MV-4-11 (cell line): ENCODE results near the gene FHOD3.

Experiments
- DNase-seq: peaks from one replicate; lab custom pipeline; 2025; lab: John Stamatoyannopoulos, UW

The FHOD3 gene

DNA sequence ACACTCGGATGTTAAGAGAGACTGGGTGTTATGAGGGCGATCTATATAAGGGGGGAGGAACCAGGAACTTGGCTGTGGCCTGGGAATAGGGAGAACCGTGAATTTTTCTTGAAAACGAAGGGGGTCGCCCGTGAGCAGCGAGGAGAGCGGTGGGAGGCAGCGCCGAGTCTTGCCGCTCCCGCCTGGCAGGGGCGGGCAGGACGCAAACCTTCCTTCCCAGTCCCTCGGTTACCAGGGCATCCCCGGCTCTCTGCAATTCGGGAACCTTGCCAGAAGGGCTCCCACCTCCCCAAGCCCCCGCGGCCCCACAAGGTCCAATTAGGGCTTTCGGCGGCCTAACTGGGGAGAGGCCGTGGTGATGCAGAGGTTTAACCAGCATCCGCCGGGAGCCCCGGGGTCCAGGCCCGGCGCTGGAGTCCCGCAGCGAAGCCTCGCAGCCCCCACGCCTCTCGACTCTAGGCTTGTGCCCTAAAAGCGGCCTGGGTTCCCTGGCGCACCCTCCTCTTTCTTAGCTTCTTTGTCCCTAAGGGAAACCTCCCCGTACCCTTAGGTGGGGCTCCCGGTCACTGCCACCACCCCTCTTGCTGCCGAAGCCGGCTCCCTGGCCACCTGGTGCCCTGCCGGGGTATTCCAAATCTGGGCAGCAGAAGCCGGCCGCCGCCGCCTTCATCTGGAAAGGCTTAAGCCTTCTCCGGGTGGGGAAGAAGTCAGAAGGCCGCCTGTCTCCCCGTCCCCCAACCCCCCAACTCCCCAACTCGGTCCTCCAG lies 680 bp upstream of the FHOD3 start:
- no peak for DNase-seq

DNA sequence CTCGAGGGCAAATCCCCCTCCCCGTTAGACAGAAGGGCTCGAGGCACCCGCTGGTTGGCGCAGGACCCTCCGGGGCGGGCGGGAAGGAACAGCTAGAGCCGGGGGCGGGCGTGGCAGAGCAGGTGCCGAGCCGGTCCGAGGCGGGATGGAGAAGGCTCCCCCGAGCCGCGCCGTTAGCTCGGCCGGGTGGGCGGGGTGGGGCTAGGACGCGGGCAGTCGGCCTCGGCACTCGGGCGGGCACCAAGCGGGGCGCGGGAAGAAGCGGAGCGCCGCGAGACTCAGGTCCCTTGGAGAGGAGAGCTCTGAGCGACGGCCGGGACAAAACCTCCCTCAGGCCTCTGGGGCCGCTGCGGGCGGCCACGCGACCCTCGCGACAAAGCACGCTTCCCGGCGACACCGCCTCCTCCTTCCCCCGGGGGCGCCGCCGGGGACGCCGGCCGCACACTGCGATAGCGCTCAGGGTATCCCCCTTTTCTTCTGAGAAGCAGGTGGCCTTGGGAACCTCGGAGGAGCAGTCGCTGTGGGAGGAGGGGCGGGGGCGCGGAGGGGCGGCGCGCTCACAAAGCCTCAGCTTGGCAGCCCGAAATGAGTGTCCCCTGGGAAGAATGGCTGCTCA lies 721 bp downstream of the FHOD3 start:
- DNase-seq: no peak

- no peak for DNase-seq
Observed at GRCh38 chr18:36299015-36299414, 1.5 kb downstream of the FHOD3 start.

GRCh38 chr18:36300211-36300610 lies 2.7 kb downstream of the FHOD3 start:
- DNase-seq: no peak

DNA sequence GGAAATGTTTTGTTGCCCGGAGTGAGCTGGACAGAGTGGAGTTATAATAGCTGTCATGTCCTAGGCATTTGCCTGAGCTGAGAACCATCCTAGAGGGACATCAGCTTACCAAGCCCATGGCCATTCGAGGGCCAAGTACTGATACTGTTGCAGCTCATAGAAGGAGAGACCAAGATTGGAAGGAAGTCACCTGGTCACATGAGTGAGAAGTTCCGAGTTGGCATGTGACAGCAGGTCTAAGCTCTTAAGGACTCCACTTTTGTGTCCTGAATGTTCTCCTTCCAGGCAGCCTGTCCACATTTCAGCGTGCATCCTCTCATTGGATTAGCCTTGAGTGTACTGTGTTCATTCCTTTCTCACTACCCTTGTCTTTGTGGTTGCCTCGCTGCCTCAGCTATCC lies 4.4 kb downstream of the FHOD3 start:
- DNase-seq: no peak

GRCh38 chr18:36302676-36303075 lies 5.2 kb downstream of the FHOD3 start:
- DNase-seq: no peak

DNA sequence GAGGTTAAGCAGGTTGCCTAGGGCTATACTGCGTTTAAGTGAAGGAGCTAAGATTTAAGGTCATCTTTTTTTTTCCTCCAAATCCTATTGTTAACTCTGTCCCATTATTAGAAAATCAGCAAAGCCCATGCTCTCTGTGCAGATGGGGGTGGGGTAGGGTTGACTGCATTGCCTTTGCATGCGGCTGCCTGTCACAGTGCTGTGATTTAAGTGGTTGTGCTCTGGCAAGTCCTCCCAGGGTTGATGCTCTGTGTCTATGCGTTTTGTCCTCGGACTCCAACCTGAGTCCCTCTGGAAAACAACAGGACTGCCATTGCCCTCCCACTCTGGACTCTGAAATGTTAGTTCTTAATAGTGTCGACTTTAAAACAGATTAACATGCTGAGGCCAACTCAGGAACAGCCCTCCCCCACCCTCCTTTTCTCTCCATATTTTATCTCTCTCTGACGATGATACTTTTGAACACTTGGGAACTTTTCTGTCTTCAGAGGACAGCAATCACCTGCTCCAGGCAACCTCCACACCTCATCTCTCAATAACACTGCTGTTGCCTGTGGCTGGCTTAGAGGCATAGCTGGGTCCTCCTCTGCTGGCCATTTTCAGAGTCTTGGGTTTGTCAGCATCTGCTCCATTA lies 5.8 kb downstream of the FHOD3 start:
- DNase-seq: no peak

DNA sequence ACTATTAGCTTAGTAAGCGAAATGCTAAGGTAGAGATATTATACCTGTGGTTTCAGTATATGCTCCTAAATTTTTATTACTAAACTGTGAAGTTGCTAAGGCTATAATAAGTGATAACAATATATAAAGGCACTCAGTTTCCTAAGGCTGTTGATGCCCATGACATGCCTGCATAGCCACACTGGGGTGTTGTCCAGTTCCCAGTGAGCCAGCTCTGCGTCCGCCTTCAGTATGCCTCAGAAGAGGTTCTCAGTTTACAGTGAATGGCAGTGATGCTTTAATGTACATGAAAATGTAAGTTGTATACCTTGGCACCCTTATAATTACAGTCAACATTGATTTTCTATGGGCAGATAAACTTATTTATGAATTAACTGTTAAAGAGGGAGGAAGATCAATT lies 7.2 kb downstream of the FHOD3 start:
- DNase-seq: no peak

DNA sequence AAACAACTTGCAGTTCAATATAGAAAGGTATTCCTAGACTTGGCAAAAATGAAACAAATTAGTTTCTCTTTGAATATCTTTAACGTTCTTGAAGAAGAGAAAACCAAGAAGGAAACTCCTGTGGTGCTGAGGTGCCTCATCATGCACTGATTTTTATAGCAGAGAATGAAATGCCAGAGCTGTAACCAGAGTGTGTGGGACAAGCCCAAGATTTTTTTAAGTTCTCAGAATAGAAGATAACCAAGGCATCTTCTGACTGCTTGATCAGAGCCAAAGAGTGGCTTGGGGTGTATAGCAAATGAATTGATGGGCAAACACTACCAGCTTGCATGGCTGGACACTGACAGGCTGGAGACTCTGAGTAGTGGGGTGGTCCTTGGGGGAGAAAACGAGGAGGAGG lies 7.9 kb downstream of the FHOD3 start:
- no peak for DNase-seq

GRCh38 chr18:36307513-36307912 lies 10.0 kb downstream of the FHOD3 start:
- DNase-seq: no peak

DNA sequence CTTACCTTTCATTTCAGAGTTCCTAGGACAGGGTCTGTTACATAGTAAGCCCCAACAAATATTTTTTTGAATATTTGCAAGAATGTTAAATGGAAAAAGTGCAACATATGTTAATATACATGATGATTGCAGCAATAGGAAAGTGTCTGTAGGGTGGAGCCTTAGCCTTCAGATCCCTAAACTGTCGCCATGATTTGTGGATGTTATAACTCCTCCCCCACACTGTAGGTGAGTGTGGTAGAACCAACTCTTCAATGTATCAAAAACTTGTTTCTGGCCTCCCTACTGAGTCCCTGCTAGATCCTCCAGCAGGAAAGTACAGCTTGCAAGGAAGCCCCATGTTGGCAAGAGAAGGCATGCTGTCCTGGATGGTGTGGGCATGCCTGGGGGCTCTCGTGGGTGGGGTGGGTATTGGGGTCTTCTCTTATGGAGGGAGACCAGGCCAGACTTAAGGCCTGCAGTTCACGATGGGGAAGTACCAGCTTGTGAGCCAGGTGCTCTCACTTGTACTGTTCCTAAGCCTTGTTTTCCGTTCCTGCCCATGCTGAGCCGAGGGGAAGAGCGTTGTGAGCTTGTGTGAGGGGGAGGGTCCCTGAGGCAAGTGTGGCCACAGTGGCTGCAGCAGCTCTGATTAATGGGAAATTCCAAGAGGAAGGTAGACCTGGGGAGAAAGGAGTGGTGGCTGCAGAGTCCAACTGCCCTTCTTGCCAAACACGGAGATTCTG lies 11.4 kb downstream of the FHOD3 start:
- no peak for DNase-seq

DNA sequence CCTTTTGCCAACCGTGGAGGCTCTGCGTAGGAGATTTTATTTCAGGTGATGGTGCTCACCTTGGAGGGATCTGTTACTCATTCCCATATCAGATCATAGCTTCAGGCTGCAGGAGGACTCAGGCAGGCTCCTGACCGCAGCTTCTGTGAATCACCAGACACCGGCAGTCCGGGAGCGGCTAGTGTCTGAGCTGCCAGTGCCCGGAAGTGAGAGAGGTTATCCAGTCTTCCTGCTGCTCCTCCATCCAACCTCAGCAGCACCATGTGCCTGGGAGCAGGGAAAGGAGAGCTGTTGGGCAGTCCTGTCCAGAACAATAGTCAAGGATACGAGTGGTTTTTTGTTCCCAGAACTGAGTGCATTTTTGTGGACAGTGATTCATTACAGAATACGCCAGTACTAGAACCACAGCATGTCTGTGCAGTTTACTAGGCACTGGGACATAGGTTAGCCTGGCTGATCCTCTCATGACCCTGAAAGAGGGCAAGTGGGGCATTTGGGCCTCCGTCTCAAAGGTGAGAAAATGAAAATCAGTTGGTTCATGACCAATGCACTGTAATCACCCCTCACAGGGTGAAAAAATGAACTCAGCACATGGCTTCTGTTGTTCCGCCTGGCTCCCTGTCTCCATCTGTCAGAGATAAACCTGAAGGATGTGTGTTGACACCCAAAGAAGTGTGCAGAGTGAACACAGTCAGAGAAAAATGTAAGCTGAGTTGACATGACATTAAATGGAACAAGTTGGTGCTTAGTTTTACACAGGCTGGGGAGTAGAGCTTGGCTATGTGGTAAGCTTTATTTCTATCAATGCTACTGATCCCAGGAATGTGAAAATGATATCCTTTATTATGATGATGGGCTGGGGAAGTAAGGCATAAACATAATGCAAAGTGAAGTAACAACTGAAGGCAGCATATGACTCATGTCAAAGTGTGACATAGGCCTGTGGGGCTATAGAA lies 12.2 kb downstream of the FHOD3 start:
- no peak for DNase-seq

GRCh38 chr18:36311026-36311570 lies 13.6 kb downstream of the FHOD3 start:
- DNase-seq: no peak

DNA sequence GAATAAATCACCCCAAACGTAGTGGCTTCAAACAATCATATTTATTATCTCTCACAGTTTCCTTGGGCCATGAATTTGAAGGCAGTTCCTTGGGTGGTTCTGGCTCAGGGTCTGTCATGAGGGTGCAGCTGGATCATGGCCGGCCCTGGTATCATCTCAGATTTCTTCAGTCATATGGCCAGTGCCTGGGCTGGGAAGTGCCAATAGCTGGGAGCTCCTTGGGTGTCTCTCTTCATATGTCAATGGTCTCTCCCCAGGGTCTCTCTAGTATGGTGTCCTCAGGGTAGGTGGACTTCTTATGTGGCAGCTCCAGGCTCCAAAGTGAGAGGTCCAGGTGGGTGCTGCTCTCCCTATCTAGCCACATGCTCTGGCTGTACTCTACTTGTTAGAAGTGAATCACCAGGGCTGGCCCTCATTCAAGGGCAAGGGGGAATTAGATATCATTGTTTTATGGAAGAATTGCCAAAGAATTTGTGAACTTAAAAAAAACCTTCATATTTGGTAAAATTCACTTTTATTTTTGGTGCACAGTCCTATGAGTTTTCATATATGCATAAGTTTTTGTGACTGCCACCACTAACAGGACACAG lies 15.4 kb downstream of the FHOD3 start:
- no peak for DNase-seq

GRCh38 chr18:36314098-36314497 lies 16.6 kb downstream of the FHOD3 start:
- no peak for DNase-seq

- no peak for DNase-seq
Observed at GRCh38 chr18:36314754-36315153, 17.2 kb downstream of the FHOD3 start.

- DNase-seq: no peak
Observed at GRCh38 chr18:36315736-36316135, 18.2 kb downstream of the FHOD3 start.

DNA sequence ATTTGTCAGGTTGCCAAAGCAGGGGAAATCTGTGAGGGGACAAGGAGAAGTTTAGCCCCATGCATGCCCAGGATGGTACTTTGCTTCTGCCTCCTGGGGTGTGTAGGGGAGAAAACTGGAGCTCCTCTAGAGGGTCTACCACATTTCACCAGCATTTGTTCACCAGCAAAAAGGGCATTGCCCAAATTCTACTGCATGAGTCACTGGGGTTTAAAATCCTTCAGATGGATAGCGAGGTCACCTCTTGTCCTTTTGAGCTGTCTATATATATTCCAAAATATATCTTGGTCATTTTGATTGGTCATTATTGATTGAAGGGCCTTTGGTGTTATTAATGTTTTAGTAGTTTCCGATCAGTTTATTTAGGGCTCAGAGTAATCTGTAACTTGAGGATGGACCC lies 18.7 kb downstream of the FHOD3 start:
- no peak for DNase-seq

DNA sequence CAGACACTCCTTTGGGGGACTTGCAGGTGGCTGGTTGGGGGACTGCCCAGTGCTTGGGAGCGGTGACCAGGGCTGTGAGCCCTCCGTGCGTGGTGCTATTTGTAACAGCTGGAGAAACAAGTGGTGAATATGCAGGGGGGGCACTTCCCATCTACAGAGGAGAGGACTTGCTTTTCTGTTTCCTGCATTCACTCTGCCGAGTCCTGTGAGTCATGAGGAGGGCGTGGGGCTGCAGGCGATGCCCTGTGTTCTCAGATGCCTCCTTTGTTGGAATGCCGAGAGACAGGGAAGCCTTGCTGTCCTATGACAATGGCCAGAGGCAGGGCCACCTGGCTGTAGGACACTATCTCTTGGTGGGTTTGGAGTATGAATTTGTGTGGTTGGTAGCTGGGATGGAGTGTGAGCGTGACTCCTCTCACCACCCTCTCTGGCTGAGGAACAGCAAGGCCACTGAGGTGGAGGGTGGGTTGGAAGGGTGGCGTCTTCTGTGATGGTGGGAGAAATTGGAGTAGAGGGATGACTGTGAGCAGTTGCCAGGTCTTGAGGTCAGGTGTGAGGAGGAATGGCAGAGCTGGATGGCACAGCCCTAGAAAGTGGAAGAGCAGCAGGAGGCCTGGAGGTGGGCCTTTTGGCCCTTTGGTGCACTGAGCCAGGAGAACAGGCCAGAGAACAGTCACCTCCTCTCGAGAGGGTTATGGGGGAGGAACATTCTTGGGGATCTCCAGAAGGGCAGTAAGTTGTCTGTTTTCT lies 24.3 kb downstream of the FHOD3 start:
- no peak for DNase-seq

- no peak for DNase-seq
Observed at GRCh38 chr18:36322408-36322728, 24.9 kb downstream of the FHOD3 start.
